ENCODE results near the gene DLAT. TPM values are rescaled to one million over a fixed set of nuclear protein-coding genes. Genes with fewer than 3 reads are reported as not detected.
"Not testable (repeated sequence)": the region's sequence is repeated elsewhere in the genome, so short reads cannot be mapped to it uniquely, and the experiment has no call there.

Gene DLAT
- total RNA-seq, 1 experiment from 2014 or later, result 28.1 TPM

DNA sequence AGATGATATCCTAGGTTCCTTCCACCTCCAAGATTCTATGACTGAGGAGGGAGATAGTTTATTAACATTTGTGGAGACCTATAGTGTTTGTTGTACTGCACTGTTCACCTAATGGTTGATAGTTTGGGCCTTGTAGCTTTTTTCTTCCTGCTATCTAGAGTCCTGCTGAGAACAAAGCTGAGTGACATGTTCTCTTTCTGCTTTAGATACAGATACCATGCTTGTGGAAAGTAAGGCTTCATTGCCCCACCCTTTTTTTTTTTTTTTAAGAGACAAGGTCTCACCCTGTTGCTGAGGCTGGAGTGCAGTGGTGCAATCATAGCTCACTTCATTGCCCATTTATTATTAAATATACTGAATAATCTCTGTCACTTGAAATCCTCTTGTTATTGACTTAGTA, 12.3 kb downstream of the DLAT start:
- in situ Hi-C loops (cut with HindIII; ENCODE audit: low pct_unique_long_range_greater_than_20kb, low sequenced_read_pairs), result no loop called here
- DNase-seq (ENCODE audit: low read depth), result no peak

- DNase-seq (ENCODE audit: low read depth), result peak; percentile 48
- in situ Hi-C loops (cut with HindIII; ENCODE audit: low pct_unique_long_range_greater_than_20kb, low sequenced_read_pairs), result no loop called here
Observed at GRCh38 chr11:112042161-112042960, 17.2 kb downstream of the DLAT start.

GRCh38 chr11:112042961-112043304, 17.7 kb downstream of the DLAT start:
- DNase-seq (ENCODE audit: low read depth), result no peak
- in situ Hi-C loops (cut with HindIII; ENCODE audit: low pct_unique_long_range_greater_than_20kb, low sequenced_read_pairs), result no loop called here

GRCh38 chr11:112044961-112045360, 19.8 kb downstream of the DLAT start:
- in situ Hi-C loops (cut with HindIII; ENCODE audit: low pct_unique_long_range_greater_than_20kb, low sequenced_read_pairs), result no loop called here
- peak; percentile 83 for DNase-seq (ENCODE audit: low read depth)

- in situ Hi-C loops (cut with HindIII; ENCODE audit: low pct_unique_long_range_greater_than_20kb, low sequenced_read_pairs); DNase-seq (ENCODE audit: low read depth): not testable (repeated sequence)
Observed at GRCh38 chr11:112046647-112047046, 21.4 kb downstream of the DLAT start.

DNA sequence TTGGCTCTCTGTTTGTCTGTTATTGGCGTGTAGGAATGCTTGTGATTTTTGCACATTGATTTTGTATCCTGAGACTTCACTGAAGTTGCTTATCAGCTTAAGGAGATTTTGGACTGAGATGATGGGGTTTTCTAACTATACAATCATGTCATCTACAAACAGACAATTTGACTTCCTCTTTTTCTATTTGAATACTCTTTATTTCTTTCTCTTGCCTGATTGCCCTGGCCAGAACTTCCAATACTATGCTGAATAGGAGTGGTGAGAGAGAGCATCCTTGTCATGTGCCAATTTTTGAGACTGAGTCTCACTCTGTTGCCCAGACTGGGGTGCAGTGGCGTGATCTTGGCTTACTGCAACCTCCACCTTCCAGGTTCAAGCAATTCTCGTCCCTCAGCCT, 23.0 kb downstream of the DLAT start:
- DNase-seq (ENCODE audit: low read depth); in situ Hi-C loops (cut with HindIII; ENCODE audit: low pct_unique_long_range_greater_than_20kb, low sequenced_read_pairs): not testable (repeated sequence)

DNA sequence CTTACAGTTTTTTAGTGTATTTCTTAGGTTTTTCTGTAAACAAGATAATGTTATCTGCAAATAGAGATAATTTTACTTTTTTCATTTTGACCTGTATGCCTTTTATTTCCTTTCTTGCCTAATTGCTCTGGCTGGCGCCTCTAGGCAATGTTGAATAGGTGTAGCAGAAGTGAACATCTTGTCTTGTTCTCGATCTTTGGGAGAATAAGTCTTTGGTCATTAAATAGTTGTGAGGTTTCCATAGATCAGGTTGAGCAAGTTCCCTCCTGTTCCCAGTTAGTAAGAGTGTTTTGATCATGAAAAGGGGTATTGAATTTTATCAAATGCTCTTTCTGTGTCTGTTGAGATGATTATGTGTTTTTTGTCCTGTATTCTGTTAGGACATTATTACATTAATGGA, 24.6 kb downstream of the DLAT start:
- no peak for DNase-seq (ENCODE audit: low read depth)
- in situ Hi-C loops (cut with HindIII; ENCODE audit: low pct_unique_long_range_greater_than_20kb, low sequenced_read_pairs), result no loop called here

- no peak for DNase-seq (ENCODE audit: low read depth)
- in situ Hi-C loops (cut with HindIII; ENCODE audit: low pct_unique_long_range_greater_than_20kb, low sequenced_read_pairs), result no loop called here
Observed at GRCh38 chr11:112050721-112051120, 25.5 kb downstream of the DLAT start.

DNA sequence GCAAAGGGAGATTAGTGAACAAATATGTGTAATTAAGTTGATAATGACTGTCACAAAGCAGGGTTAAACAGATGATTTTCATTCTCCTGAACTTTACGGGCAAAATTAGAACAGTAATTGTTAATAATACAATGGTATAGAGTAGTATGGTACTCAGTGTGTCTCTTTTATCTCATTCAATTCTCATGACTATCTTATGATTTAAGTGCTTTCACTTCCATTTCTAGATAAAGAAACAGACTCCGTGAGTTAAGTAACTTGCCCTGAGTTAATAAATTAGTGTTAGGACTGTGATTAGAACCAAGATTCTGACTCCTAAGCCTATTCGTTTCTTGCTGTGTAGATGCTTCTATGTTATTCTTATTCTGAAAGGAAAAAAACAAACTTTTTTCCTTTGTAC, 26.6 kb downstream of the DLAT start:
- no peak for DNase-seq (ENCODE audit: low read depth)
- in situ Hi-C loops (cut with HindIII; ENCODE audit: low pct_unique_long_range_greater_than_20kb, low sequenced_read_pairs), result no loop called here

DNA sequence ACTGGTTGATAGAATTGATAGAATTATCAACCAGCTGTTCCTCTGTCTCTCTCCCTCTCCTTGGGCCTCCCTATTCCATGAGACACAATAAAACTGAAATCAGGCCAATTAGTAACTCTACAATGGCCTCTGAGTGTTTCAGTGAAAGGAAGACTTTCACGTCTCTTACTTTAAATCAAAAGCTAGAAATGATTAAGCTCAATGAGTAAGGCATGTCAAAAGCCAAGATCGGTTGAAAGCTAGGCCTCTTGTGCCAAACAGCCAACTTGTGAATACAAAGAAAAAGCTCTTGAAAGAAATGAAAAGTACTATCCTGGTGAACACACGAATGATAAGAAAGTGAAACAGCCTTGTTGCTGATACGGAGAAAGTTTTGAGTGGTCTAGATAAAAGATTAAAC, 32.0 kb downstream of the DLAT start:
- in situ Hi-C loops (cut with HindIII; ENCODE audit: low pct_unique_long_range_greater_than_20kb, low sequenced_read_pairs), result no loop called here
- no peak for DNase-seq (ENCODE audit: low read depth)

GRCh38 chr11:112058103-112058502, 32.9 kb downstream of the DLAT start:
- in situ Hi-C loops (cut with HindIII; ENCODE audit: low pct_unique_long_range_greater_than_20kb, low sequenced_read_pairs), result no loop called here
- DNase-seq (ENCODE audit: low read depth), result no peak

DNA sequence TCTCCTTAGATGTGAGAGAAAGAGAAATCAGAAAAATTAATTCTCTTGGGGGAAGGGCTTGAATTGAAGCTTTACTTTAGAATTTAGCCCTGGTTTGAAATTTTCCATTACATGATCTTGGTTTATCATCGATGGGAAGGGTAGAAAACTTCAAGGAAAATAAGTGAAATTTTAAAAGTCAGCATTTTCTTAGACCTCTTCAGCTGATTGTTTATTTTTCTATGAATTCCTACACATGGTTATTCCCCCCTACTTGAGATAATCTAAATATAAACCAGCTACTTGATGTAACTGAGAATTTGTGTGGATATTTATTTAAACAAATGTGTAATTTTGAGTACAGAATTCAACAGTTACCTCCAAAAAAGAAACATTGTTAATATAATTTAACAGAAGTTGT, 37.7 kb downstream of the DLAT start:
- in situ Hi-C loops (cut with HindIII; ENCODE audit: low pct_unique_long_range_greater_than_20kb, low sequenced_read_pairs), result no loop called here
- no peak for DNase-seq (ENCODE audit: low read depth)

DNA sequence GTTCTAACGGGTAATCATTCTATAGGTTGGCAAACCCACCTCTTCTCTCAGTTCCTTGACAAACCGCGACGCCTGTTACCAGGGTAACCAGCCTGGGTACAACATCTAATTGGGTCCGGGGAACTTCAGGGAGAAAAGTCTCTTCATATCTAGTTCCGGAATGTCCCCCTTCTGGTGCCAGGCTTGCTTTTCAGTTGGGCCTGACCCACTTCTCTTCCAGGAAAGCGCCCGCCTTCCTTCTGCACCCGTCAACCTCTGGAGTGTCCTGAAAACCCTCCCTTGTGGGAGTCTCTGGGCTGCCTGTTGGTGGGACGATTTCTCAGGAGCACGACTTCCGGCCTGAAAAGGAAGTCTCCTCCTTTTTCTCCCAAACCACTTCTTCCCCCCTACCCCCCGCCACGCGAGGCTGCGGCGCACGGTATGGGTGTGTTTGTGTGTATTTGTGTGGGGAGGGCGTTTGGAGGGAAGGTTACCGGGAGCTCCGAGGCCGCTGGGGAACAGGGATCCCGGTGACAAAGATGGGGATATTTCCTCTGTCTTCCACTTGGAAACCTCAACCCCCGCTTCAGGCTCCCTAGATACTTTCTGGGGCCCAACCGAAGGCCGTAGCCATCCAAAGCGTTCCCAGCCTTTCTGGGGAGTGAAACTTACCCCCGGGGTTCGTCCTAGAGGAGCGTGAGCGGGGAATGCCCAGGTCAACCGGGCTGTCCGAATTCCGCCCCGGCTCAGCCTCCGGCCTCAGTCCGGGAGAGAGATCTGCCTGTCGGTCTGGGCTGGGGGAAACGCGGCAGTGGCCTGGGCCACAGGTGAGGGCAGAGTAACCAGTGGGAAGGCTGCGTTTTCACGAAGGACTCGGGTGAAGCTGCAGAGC, 49.0 kb downstream of the DLAT start, which contains the start of the genes NKAPD1 and PIH1D2:
Gene NKAPD1, plus strand, starts transcription at position 359 of the 871 bp plus-strand sequence. CDS start 1,276 bp downstream, outside the sequence.
Gene PIH1D2, minus strand, starts transcription at position 77 of the 871 bp plus-strand sequence. CDS start 843 bp downstream, outside the sequence.
- in situ Hi-C loops (cut with HindIII; ENCODE audit: low pct_unique_long_range_greater_than_20kb, low sequenced_read_pairs), result no loop called here
- DNase-seq (ENCODE audit: low read depth), result peak; percentile 84

DNA sequence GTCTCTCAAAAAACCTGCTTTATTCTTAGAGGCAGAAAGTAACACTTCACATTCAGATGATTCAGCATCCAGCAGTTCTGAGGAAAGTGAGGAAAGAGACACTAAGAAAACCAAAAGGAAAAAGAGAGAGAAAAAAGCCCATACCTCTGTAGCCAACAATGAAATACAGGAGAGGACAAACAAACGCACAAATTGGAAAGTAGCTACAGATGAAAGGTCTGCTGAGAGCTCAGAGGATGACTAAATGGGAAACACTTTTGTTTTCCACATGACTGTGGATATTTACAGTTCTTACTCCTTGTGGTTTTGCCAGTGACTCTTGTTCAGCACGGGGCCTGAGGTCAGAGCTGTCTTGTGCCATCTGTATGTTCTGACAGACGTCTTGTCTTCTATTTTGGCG, 57.5 kb downstream of the DLAT start:
- DNase-seq (ENCODE audit: low read depth), result no peak
- in situ Hi-C loops (cut with HindIII; ENCODE audit: low pct_unique_long_range_greater_than_20kb, low sequenced_read_pairs), result no loop called here

DNA sequence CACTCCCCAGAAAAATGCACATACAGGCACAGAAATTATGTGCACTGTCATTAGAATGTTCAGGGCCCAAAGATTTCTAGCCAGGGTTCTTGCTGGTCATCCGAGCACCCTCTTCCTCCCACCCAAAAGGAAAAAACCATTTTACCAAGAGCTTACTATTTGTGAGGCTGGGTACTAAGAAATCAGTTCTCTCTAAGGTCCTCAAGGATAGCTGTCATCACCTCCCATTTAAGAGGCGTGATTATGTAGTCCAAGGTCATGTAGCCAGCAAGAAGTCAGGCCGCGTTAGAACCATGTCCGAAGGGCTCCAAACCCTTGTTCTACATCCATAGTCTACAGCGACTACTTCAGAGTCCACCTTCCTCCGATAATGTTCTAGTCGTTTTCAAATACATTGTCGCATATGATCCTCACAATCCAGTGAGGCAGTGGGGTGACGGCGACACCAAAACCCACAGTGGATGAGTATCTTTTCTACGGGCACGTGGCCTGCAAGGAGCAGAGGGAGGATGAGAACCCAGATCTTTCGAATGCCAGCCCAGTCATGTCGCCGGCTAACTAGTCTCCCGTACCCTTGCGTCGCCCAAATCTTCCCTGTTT, 60.7 kb downstream of the DLAT start:
- in situ Hi-C loops (cut with HindIII; ENCODE audit: low pct_unique_long_range_greater_than_20kb, low sequenced_read_pairs), result no loop called here

DNA sequence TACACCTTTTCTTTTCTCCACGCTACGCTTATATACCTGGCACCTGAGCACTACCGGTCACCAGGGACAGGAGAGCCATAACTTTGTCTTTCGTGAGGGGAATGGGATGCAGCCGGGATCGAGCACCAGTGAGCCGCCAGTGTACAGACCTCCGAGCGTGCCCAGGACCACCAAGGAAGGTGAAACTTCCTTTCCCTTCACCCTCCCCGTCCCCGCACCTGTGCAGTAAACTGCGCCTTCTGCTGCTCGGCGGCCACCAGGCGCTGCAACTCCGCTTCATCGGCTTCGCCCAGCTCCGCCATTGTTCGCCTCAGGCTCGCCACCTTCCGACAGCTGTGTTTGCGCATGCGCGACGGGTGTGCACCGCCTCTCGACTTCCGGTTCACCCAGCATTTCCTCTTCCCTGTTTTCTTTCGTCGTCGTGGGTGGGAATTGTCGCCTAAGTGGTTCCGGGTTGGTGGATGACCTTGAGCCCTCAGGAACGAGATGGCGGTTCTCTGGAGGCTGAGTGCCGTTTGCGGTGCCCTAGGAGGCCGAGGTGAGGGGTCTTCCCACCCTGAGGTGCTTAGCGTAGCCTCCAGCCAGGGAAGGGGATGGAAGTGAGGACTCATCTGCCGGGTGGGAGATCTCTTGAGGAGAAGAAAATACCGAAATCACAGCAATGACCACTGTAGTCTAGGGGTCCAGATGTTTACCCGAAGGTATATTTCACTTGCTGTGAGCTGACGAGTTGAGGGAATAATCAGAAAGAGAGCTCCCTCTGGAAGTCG, 61.4 kb downstream of the DLAT start, which contains the start of the genes SDHD and TIMM8B:
Gene SDHD, plus strand, starts transcription at position 452 of the 770 bp plus-strand sequence. Its CDS starts 35 bp downstream, at position 487.
Gene TIMM8B, minus strand, starts transcription at position 335 of the 770 bp plus-strand sequence. Its CDS starts 33 bp downstream, at position 302.
- DNase-seq (ENCODE audit: low read depth), result peak; percentile 87

More for the DNA sequence above, 60.7 kb downstream of the DLAT start:
- peak; percentile 13 for DNase-seq (ENCODE audit: low read depth)

GRCh38 chr11:112087212-112087611, 62.0 kb downstream of the DLAT start:
- no peak for DNase-seq (ENCODE audit: low read depth)
- in situ Hi-C loops (cut with HindIII; ENCODE audit: low pct_unique_long_range_greater_than_20kb, low sequenced_read_pairs), result no loop called here

More for the DNA sequence above, 61.4 kb downstream of the DLAT start, which contains the start of the genes SDHD and TIMM8B:
- in situ Hi-C loops (cut with HindIII; ENCODE audit: low pct_unique_long_range_greater_than_20kb, low sequenced_read_pairs), result no loop called here

DNA sequence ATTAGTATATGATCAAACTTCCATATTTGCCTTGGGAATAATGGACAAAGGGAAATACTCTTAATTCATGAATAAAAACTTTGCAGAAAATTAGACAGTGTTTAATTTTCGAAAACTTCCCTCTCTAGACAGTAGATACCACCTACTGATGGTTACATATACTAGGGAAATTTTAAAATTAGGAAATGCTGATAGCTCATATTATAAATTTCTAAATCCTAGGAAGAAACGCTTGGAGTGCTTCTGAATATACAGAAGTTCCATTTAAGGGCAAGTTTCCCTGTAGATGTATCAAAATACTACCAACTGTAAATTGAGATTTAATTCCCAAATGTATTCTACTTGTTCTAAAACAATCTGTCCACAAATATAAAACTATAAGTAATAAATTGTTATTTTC, 70.1 kb downstream of the DLAT start:
- DNase-seq (ENCODE audit: low read depth); in situ Hi-C loops (cut with HindIII; ENCODE audit: low pct_unique_long_range_greater_than_20kb, low sequenced_read_pairs): not testable (repeated sequence)
